Astrocyte (in vitro differentiated cells and primary cell): Measurements from ENCODE around the gene SLCO4A1. TPM values are rescaled to one million over a fixed set of nuclear protein-coding genes. Genes with fewer than 3 reads are reported as not detected.

Experiments used
- DNase-seq: peaks from one replicate; pipeline ENCODE4 v3.0.0-alpha.2; 2010; ENCODE audit warnings: low read depth
- FAIRE-seq: peaks from 2 replicates; lab custom pipeline; 2011; peaks lifted over from hg19 to GRCh38; lab: Jason Lieb, UNC
- H2AFZ ChIP-seq: 2 replicates; pipeline ENCODE4 v1.6.0; 2012; ENCODE audit warnings: low read depth, low read length, inconsistent platforms
- H3K27ac ChIP-seq: 2 replicates; pipeline ENCODE4 v1.5.1; 2011; ENCODE audit warnings: low read depth, low read length, inconsistent platforms
- H3K27me3 ChIP-seq: 2 replicates; pipeline ENCODE4 v1.6.0; 2011; ENCODE audit warnings: low read length, inconsistent platforms; ENCODE audit not compliant: insufficient read depth
- H3K36me3 ChIP-seq: 2 replicates; pipeline ENCODE4 v1.5.1; 2011; ENCODE audit warnings: low read length, inconsistent platforms; ENCODE audit not compliant: insufficient read depth
- H3K4me1 ChIP-seq: 2 replicates; pipeline ENCODE4 v1.5.1; 2011; ENCODE audit warnings: low read length, inconsistent platforms; ENCODE audit not compliant: insufficient read depth
- H3K4me2 ChIP-seq: 2 replicates; pipeline ENCODE4 v1.6.0; 2012; ENCODE audit warnings: low read length, inconsistent platforms
- H3K4me3 ChIP-seq: 2 replicates; pipeline ENCODE4 v1.5.1; 2011; ENCODE audit warnings: low read depth, mild to moderate bottlenecking, low read length, inconsistent platforms; ENCODE audit not compliant: insufficient read depth
- H3K79me2 ChIP-seq: 2 replicates; pipeline ENCODE4 v1.6.0; 2012; ENCODE audit warnings: mild to moderate bottlenecking, low read length, inconsistent platforms; ENCODE audit not compliant: insufficient read depth
- H3K9ac ChIP-seq: 2 replicates; pipeline ENCODE4 v1.6.0; 2012; ENCODE audit warnings: mild to moderate bottlenecking, low read length, inconsistent platforms
- H3K9me3 ChIP-seq: 2 replicates; pipeline ENCODE4 v1.5.1; 2012; ENCODE audit warnings: low read depth, mild to moderate bottlenecking, low read length, inconsistent platforms; ENCODE audit not compliant: insufficient read depth
- H4K20me1 ChIP-seq: 2 replicates; pipeline ENCODE4 v1.6.0; 2012; ENCODE audit warnings: low read length, inconsistent platforms; ENCODE audit not compliant: insufficient read depth
- H3K27ac Mint-ChIP-seq: one replicate; pipeline ENCODE4 v1.8.0; 2021; ENCODE audit warnings: mild to moderate bottlenecking, mixed read lengths; ENCODE audit not compliant: unreplicated experiment
- H3K27me3 Mint-ChIP-seq: one replicate; pipeline ENCODE4 v1.8.0; 2021; ENCODE audit warnings: low read depth, mixed read lengths; ENCODE audit not compliant: unreplicated experiment
- H3K36me3 Mint-ChIP-seq: one replicate; pipeline ENCODE4 v1.8.0; 2021; ENCODE audit warnings: low read depth, mixed read lengths; ENCODE audit not compliant: unreplicated experiment
- H3K4me1 Mint-ChIP-seq: one replicate; pipeline ENCODE4 v1.8.0; 2021; ENCODE audit warnings: low read depth, mixed read lengths; ENCODE audit not compliant: unreplicated experiment
- H3K4me3 Mint-ChIP-seq: one replicate; pipeline ENCODE4 v1.8.0; 2021; ENCODE audit warnings: mild to moderate bottlenecking, moderate library complexity, mixed read lengths; ENCODE audit not compliant: unreplicated experiment
- H3K9me3 Mint-ChIP-seq: one replicate; pipeline ENCODE4 v1.8.0; 2021; ENCODE audit warnings: mild to moderate bottlenecking, mixed read lengths; ENCODE audit not compliant: unreplicated experiment
- EZH2 ChIP-seq: IDR thresholded peaks from 2 replicates; pipeline ENCODE4 v1.6.1; 2012; ENCODE audit warnings: mild to moderate bottlenecking, low read length, inconsistent platforms; ENCODE audit not compliant: insufficient read depth
- total RNA-seq: library from RNA; stranded (reverse); gene quantifications from 2 replicates; pipeline ENCODE4 v1.2.1, GENCODE V29; 2021
- TF ChIP-seq, protein P1 (sequence below): IDR thresholded peaks from 2 replicates; pipeline ENCODE4 v1.5.1; 2011; ENCODE audit warnings: low read depth, mild to moderate bottlenecking, inconsistent platforms, low read length, moderate library complexity; ENCODE audit not compliant: insufficient read depth

SLCO4A1 gene
- total RNA-seq, 1 donor from 2014 or later, result 0.43 TPM

DNA sequence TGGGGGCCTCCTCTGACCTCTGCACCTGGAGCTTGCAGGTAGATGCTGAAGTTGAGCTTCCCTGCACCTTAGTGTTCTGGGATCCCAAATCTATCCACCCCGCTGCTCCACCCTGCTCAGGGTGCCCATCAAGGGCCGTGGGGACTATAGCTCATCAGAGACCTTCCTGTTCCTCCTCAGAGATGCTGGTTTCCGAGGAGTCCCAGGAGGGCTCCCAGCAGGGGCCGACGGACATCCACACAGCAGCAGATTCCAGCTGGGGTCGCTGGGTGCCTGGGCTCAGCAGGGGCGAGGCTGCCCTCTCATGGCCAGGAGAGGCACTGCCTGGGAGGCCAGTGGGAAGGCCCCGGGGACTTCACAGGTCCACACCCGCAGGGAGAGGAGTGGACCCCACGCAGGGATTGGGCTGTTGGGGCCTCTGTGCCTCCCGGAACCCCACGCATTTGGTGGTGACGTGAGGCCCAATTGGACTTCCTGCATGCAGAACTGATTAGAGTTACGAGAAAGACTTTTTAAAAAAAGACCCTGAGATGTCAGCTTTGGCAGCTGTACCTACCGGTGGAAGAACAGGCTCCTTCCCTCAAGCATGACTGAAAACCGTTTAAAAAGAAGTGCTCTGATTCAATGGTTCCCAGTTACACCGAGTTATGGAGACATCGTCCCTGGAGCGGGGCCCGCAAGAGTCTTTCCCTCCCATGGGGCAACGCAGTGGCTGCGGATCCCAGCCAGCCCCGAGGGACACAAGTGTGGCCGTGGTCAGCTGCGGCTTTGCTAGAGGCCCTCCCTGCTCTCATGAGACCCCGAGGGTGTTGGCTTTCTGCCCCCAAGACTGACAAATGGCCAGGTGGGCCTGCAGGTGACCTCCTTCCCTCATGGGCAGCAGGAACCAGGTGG is 25.3 kb upstream of the SLCO4A1 start:
- DNase-seq, result peak; percentile 20
- Histone ChIP-seq H3K79me2 (no peaks in the 10 kb centered on the region), H4K20me1 (no peaks in the 10 kb centered on the region), H3K4me2 (no peak overlapping the region), H3K9me3 (no peaks in the 10 kb centered on the region), H3K4me3 (no peak overlapping the region), H3K27ac (no peak overlapping the region), H3K4me1 (peaks cover 12% of the 10 kb centered on the region), H3K27me3 (peaks cover 6% of the 10 kb centered on the region), H2AFZ (no peak overlapping the region), H3K9ac (no peak overlapping the region), H3K36me3 (no peaks in the 10 kb centered on the region)
- FAIRE-seq, result no peak
- Mint-ChIP-seq H3K36me3 (no peaks in the 10 kb centered on the region), H3K9me3 (no peaks in the 10 kb centered on the region), H3K4me3 (no peak overlapping the region), H3K4me1 (peaks cover 9% of the 10 kb centered on the region), H3K27ac (no peak overlapping the region), H3K27me3 (peaks cover 27% of the 10 kb centered on the region)
- no peak for TF ChIP-seq EZH2
- TF ChIP-seq, protein P1, sequence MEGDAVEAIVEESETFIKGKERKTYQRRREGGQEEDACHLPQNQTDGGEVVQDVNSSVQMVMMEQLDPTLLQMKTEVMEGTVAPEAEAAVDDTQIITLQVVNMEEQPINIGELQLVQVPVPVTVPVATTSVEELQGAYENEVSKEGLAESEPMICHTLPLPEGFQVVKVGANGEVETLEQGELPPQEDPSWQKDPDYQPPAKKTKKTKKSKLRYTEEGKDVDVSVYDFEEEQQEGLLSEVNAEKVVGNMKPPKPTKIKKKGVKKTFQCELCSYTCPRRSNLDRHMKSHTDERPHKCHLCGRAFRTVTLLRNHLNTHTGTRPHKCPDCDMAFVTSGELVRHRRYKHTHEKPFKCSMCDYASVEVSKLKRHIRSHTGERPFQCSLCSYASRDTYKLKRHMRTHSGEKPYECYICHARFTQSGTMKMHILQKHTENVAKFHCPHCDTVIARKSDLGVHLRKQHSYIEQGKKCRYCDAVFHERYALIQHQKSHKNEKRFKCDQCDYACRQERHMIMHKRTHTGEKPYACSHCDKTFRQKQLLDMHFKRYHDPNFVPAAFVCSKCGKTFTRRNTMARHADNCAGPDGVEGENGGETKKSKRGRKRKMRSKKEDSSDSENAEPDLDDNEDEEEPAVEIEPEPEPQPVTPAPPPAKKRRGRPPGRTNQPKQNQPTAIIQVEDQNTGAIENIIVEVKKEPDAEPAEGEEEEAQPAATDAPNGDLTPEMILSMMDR, result peak; percentile 74

DNA sequence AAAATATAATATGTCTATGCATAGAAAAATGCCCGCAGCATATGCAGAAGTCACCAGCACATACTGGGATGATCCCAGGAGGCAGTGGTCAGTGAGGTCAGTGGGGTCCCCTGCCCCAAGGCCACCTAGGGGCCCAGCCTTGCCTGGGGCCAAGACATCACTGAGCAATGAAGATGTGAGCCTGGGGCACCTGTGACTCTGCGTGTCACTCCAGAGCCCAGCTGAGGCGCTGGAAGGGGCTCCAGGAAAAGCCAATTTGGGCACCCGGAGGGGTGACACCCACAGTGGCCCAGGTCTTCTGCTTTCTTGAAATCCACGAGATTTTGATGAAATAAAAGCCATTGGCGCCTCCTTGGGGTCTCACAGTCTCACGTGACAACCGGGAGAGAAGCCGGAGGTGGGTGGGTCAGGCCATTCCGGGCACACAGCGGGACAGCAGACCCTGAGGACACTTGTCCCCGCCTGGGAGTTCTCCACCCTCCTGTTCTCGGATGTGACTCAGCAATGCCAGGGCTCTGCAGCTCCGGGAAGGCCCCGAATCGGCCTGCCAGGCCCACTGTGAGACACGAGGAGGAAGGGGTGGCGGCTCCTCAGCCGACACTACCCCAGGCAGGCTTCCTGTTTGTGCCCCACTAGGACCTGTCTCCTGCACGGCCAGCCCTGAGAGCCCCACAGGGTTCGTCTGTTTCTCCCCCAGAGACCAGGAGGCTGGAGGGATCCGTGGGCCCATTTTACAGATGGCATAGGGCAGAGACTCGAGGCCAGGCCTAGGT is 24.4 kb upstream of the SLCO4A1 start:
- Histone ChIP-seq H4K20me1 (no peaks in the 10 kb centered on the region), H2AFZ (no peak overlapping the region), H3K4me1 (peaks cover 12% of the 10 kb centered on the region), H3K4me3 (no peak overlapping the region), H3K79me2 (no peaks in the 10 kb centered on the region), H3K4me2 (no peak overlapping the region), H3K27ac (no peak overlapping the region), H3K27me3 (peaks cover 6% of the 10 kb centered on the region), H3K9ac (no peak overlapping the region), H3K9me3 (no peaks in the 10 kb centered on the region), H3K36me3 (no peaks in the 10 kb centered on the region)
- DNase-seq, result no peak
- Mint-ChIP-seq H3K4me3 (no peak overlapping the region), H3K9me3 (no peaks in the 10 kb centered on the region), H3K36me3 (no peaks in the 10 kb centered on the region), H3K4me1 (peaks cover 9% of the 10 kb centered on the region), H3K27me3 (peaks cover 20% of the 10 kb centered on the region), H3K27ac (no peak overlapping the region)
- TF ChIP-seq EZH2, result no peak
- TF ChIP-seq, protein P1, result no peak
- FAIRE-seq, result no peak
